ENCODE measurements around the gene NXN. TPM values are rescaled to one million over a fixed set of nuclear protein-coding genes. Genes with fewer than 3 reads are reported as not detected.

The NXN gene
- polyA plus RNA-seq, 3 donors = not detected

DNA sequence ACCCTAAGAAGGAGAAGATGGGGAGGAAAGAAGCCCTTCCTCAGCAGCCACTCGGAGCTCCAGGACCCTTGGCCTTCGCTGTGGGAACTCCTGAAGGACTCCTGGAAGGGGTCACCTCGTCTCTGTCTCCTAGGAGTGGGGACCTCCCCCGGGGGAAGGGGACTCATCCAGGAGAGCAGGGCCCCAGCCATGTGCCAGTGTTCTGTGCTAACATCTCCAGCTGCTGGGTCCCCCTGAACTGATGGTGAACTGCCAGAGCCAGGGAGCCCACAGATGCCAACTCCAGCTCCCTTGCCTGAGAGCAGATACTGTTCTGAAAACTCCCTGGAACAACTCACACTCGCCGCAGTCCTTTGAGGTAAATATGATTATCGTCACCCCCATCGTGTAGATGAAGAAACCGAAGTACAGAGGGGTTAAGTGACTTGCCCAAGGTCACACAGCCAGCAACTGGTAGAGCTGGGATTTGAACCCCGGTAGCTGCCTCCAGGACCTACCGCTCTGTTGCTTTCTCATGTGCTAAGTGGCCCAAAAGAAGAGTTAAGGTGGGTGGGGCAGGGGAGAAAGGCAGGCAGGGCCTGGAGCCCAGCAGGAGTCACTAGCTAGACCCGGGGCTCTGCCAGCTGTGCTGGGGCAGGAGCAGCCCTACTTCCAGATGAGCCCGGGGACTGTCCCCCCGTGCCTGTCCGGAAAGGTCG is 27.9 kb upstream of the NXN start:
- 97% methylated on average over 14 of the region's 16 CpGs for WGBS (ENCODE audit: insufficient coverage)
- peaks cover 71 to 91% of the 10 kb centered on the region in 2 donors for H3K36me3 Mint-ChIP-seq

GRCh38 chr17:1006054-1006453 is 26.5 kb upstream of the NXN start:
- no peak overlapping the region for H3K4me3 Mint-ChIP-seq
- no peak overlapping the region for H3K4me3 ChIP-seq (replicated peaks in 1 of 3; ENCODE audit: low read depth in 2 of 3, low read length in 3 of 3)
- whole genome bisulfite sequencing (ENCODE audit: insufficient coverage) = 76% methylated on average over 11 of the region's 16 CpGs

More for the DNA sequence above, 27.9 kb upstream of the NXN start:
- peaks cover 92% of the 10 kb centered on the region for H4K20me1 ChIP-seq (ENCODE audit: insufficient read depth, low read length)
- H3K27me3 ChIP-seq (ENCODE audit: control insufficient read depth in 2 of 2, insufficient read depth in 2 of 2, low read length in 2 of 2) = no peaks in the 10 kb centered on the region
- no peak overlapping the region for H3K27ac ChIP-seq (ENCODE audit: low read depth in 1 of 2, low read length in 2 of 2)
- no peaks in the 10 kb centered on the region for H3K79me2 ChIP-seq (ENCODE audit: insufficient read depth, low read length)
- no peak overlapping the region for H2AFZ ChIP-seq (ENCODE audit: insufficient read depth, low read depth, low read length, poor library complexity, severe bottlenecking)
- H3K27me3 Mint-ChIP-seq (ENCODE audit: low read depth in 3 of 3) = peaks cover 0 to 2% (median 0%) of the 10 kb centered on the region in 3 donors
- no peak for TF ChIP-seq CTCF (IDR thresholded peaks at IDR 0.05)
- no peaks in the 10 kb centered on the region for H3K4me1 ChIP-seq (ENCODE audit: control insufficient read depth in 1 of 2, insufficient read depth in 2 of 2, low read length in 2 of 2)
- H3K4me1 Mint-ChIP-seq = no peaks in the 10 kb centered on the region
- no peaks in the 10 kb centered on the region for H3K9me3 Mint-ChIP-seq
- H3K9me3 ChIP-seq (replicated peaks in 1 of 2; ENCODE audit: control insufficient read depth in 1 of 2, insufficient read depth in 1 of 2, low read length in 2 of 2) = no peaks in the 10 kb centered on the region
- H3K36me3 ChIP-seq (replicated peaks in 1 of 2; ENCODE audit: control insufficient read depth in 1 of 2, insufficient read depth in 2 of 2, low read length in 2 of 2) = peaks cover 92 to 99% of the 10 kb centered on the region in 2 donors
- intact Hi-C loops (cut with micrococcal nuclease) = loop anchor here in 1 of 2 donors (10.0 kb wide), 1 partner anchor 47 kb away; no protein-coding TSS in a partner anchor
- no peak overlapping the region for H3K4me3 Mint-ChIP-seq
- no peak overlapping the region for H3K4me3 ChIP-seq (replicated peaks in 1 of 3; ENCODE audit: low read depth in 2 of 3, low read length in 3 of 3)
- no peak overlapping the region for H3K9ac ChIP-seq (ENCODE audit: insufficient read depth, low read length, poor library complexity, severe bottlenecking)
- no peak for DNase-seq
- no peak overlapping the region for H3K4me2 ChIP-seq (replicated peaks; ENCODE audit: extremely low read depth, low read length, poor library complexity, severe bottlenecking)
- H3K27ac Mint-ChIP-seq = peak overlapping the region in 2 of 7 donors; percentile 33 to 66

More at GRCh38 chr17:1006054-1006453, 26.5 kb upstream of the NXN start:
- Mint-ChIP-seq H3K27me3 (ENCODE audit: low read depth in 3 of 3) (peaks cover 0 to 2% (median 0%) of the 10 kb centered on the region in 3 donors), H3K4me1 (no peaks in the 10 kb centered on the region), H3K36me3 (peaks cover 72 to 90% of the 10 kb centered on the region in 2 donors), H3K9me3 (no peaks in the 10 kb centered on the region), H3K27ac (peak overlapping the region in 2 of 7 donors; percentile 19 to 74)
- TF ChIP-seq CTCF (IDR thresholded peaks at IDR 0.05) = no peak
- Histone ChIP-seq H3K27ac (ENCODE audit: low read depth in 1 of 2, low read length in 2 of 2) (no peak overlapping the region), H3K9me3 (replicated peaks in 1 of 2; ENCODE audit: control insufficient read depth in 1 of 2, insufficient read depth in 1 of 2, low read length in 2 of 2) (no peaks in the 10 kb centered on the region), H3K9ac (ENCODE audit: insufficient read depth, low read length, poor library complexity, severe bottlenecking) (no peak overlapping the region), H3K4me2 (replicated peaks; ENCODE audit: extremely low read depth, low read length, poor library complexity, severe bottlenecking) (no peak overlapping the region), H3K4me1 (ENCODE audit: control insufficient read depth in 1 of 2, insufficient read depth in 2 of 2, low read length in 2 of 2) (no peaks in the 10 kb centered on the region), H2AFZ (ENCODE audit: insufficient read depth, low read depth, low read length, poor library complexity, severe bottlenecking) (no peak overlapping the region), H3K79me2 (ENCODE audit: insufficient read depth, low read length) (no peaks in the 10 kb centered on the region), H4K20me1 (ENCODE audit: insufficient read depth, low read length) (peaks cover 92% of the 10 kb centered on the region), H3K36me3 (replicated peaks in 1 of 2; ENCODE audit: control insufficient read depth in 1 of 2, insufficient read depth in 2 of 2, low read length in 2 of 2) (peaks cover 93 to 99% of the 10 kb centered on the region in 2 donors), H3K27me3 (ENCODE audit: control insufficient read depth in 2 of 2, insufficient read depth in 2 of 2, low read length in 2 of 2) (no peaks in the 10 kb centered on the region)
- intact Hi-C loops (cut with micrococcal nuclease) = loop anchor here in 1 of 2 donors (10.0 kb wide), 1 partner anchor 49 kb away; no protein-coding TSS in a partner anchor
- no peak for DNase-seq
